Progenitor cell of endocrine pancreas (in vitro differentiated cells): Measurements from ENCODE around the gene LBHD2. TPM values are rescaled to one million over a fixed set of nuclear protein-coding genes. Genes with fewer than 3 reads are reported as not detected.
"Not testable (repeated sequence)": the region's sequence is repeated elsewhere in the genome, so short reads cannot be mapped to it uniquely, and the experiment has no call there.

ENCODE experiments used
- DNase-seq: peaks from one replicate; pipeline ENCODE4 v3.0.0; 2021; ENCODE audit warnings: low spot score; ENCODE audit not compliant: unreplicated experiment
- H3K27ac Mint-ChIP-seq: 2 replicates; pipeline ENCODE4 v1.8.0; 2021; ENCODE audit warnings: mild to moderate bottlenecking, moderate library complexity, mixed read lengths
- H3K27me3 Mint-ChIP-seq: 2 replicates; pipeline ENCODE4 v1.8.0; 2021; ENCODE audit warnings: mixed read lengths
- H3K36me3 Mint-ChIP-seq: 2 replicates; pipeline ENCODE4 v1.8.0; 2022; ENCODE audit warnings: mixed read lengths; ENCODE audit not compliant: insufficient read depth
- H3K4me1 Mint-ChIP-seq: 2 replicates; pipeline ENCODE4 v1.8.0; 2021; ENCODE audit warnings: low read depth, mixed read lengths
- H3K4me3 Mint-ChIP-seq: 2 replicates; pipeline ENCODE4 v1.8.0; 2021; ENCODE audit warnings: low read depth, mild to moderate bottlenecking, moderate library complexity, mixed read lengths
- H3K9me3 Mint-ChIP-seq: 2 replicates; pipeline ENCODE4 v1.8.0; 2021; ENCODE audit warnings: low read depth, mixed read lengths
- CTCF ChIP-seq: fragments of 200-600 bp; sonication (generic); IDR thresholded peaks from one replicate; pipeline ENCODE4 v1.5.0; 2021; ENCODE audit warnings: antibody characterized with exemption, mild to moderate bottlenecking; ENCODE audit not compliant: unreplicated experiment
- total RNA-seq: library from RNA; stranded (reverse); gene quantifications from 2 replicates; pipeline ENCODE4 v1.2.1, GENCODE V29; 2021

Gene LBHD2
- total RNA-seq, 1 donor from 2014 or later: not detected

GRCh38 chr14:103118663-103119404 is 34.8 kb downstream of the LBHD2 start:
- H3K36me3 Mint-ChIP-seq: no peaks in the 10 kb centered on the region
- H3K4me1 Mint-ChIP-seq: peaks cover 1% of the 10 kb centered on the region
- no peak overlapping the region for H3K27ac Mint-ChIP-seq
- peaks cover 9% of the 10 kb centered on the region for H3K27me3 Mint-ChIP-seq
- no peak overlapping the region for H3K4me3 Mint-ChIP-seq
- no peak for DNase-seq
- no peaks in the 10 kb centered on the region for H3K9me3 Mint-ChIP-seq
- no peak for TF ChIP-seq CTCF

- H3K4me1 Mint-ChIP-seq, H3K36me3 Mint-ChIP-seq, DNase-seq, H3K9me3 Mint-ChIP-seq, H3K4me3 Mint-ChIP-seq, H3K27ac Mint-ChIP-seq: not testable (repeated sequence)
- peaks cover 14% of the 10 kb centered on the region for H3K27me3 Mint-ChIP-seq
Observed at GRCh38 chr14:103119527-103119926, 35.5 kb downstream of the LBHD2 start.

GRCh38 chr14:103121121-103121845 is 37.3 kb downstream of the LBHD2 start:
- TF ChIP-seq CTCF: no peak
- H3K36me3 Mint-ChIP-seq: no peaks in the 10 kb centered on the region
- H3K9me3 Mint-ChIP-seq: no peaks in the 10 kb centered on the region
- H3K27me3 Mint-ChIP-seq: peaks cover 25% of the 10 kb centered on the region
- peaks cover 3% of the 10 kb centered on the region for H3K4me1 Mint-ChIP-seq
- H3K4me3 Mint-ChIP-seq: no peak overlapping the region
- no peak for DNase-seq
- H3K27ac Mint-ChIP-seq: no peak overlapping the region

GRCh38 chr14:103121846-103122584 is 38.0 kb downstream of the LBHD2 start:
- H3K27me3 Mint-ChIP-seq: peaks cover 27% of the 10 kb centered on the region
- peak overlapping the region; percentile 40 for H3K4me3 Mint-ChIP-seq
- H3K36me3 Mint-ChIP-seq: no peaks in the 10 kb centered on the region
- H3K4me1 Mint-ChIP-seq: peaks cover 4% of the 10 kb centered on the region
- H3K27ac Mint-ChIP-seq: peak overlapping the region; percentile 92
- H3K9me3 Mint-ChIP-seq: no peaks in the 10 kb centered on the region
- TF ChIP-seq CTCF: no peak
- DNase-seq: peak; percentile 44

- peaks cover 4% of the 10 kb centered on the region for H3K4me1 Mint-ChIP-seq
- no peaks in the 10 kb centered on the region for H3K9me3 Mint-ChIP-seq
- no peak overlapping the region for H3K27ac Mint-ChIP-seq
- DNase-seq: no peak
- peak; percentile 4 for TF ChIP-seq CTCF
- H3K36me3 Mint-ChIP-seq: no peaks in the 10 kb centered on the region
- peaks cover 27% of the 10 kb centered on the region for H3K27me3 Mint-ChIP-seq
- H3K4me3 Mint-ChIP-seq: no peak overlapping the region
Observed at GRCh38 chr14:103122585-103122946, 38.6 kb downstream of the LBHD2 start.
